Keratinocyte (primary cell): ENCODE data around the gene LATS2.

Experiments used
- EZH2 ChIP-seq: IDR thresholded peaks from one replicate; pipeline ENCODE4 v1.6.1; 2012; ENCODE audit warnings: inconsistent platforms, mild to moderate bottlenecking, low read length, moderate library complexity
- TF ChIP-seq, protein P1 (sequence below), 3 experiments: IDR thresholded peaks in 1 of 3; conservative IDR thresholded peaks in 1 of 3; optimal IDR thresholded peaks in 1 of 3; 2 replicates in 2 of 3; 3 replicates in 1 of 3; pipeline versions ENCODE3 to v1.5.1; 2011; ENCODE audit warnings: low read length in 3 of 3, mild to moderate bottlenecking in 3 of 3, moderate library complexity in 2 of 3, control low read depth in 1 of 3, inconsistent platforms in 1 of 3; ENCODE audit not compliant: insufficient read depth in 2 of 3; ENCODE audit errors: extremely low read depth in 1 of 3

DNA sequence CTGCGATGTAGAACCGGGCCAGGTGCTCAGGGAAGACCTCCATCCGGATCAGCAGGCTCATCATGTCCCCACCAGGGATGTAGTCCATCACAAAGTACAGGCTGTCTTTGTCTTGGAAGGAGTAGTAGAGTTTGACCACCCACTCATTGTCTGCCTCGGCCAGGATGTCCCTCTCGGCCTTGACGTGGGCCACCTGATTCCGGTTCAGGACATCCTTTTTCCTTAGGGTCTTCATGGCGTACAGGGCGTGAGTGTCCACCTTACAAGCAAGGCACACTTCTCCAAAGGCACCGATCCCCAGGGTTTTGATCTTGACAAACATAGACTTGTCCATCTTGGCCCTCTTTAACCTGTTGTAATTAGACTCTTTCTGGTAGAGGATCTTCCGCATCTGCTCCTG lies 78.0 kb downstream of the LATS2 start:
- TF ChIP-seq, protein P1, sequence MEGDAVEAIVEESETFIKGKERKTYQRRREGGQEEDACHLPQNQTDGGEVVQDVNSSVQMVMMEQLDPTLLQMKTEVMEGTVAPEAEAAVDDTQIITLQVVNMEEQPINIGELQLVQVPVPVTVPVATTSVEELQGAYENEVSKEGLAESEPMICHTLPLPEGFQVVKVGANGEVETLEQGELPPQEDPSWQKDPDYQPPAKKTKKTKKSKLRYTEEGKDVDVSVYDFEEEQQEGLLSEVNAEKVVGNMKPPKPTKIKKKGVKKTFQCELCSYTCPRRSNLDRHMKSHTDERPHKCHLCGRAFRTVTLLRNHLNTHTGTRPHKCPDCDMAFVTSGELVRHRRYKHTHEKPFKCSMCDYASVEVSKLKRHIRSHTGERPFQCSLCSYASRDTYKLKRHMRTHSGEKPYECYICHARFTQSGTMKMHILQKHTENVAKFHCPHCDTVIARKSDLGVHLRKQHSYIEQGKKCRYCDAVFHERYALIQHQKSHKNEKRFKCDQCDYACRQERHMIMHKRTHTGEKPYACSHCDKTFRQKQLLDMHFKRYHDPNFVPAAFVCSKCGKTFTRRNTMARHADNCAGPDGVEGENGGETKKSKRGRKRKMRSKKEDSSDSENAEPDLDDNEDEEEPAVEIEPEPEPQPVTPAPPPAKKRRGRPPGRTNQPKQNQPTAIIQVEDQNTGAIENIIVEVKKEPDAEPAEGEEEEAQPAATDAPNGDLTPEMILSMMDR (optimal IDR thresholded peaks at IDR 0.05 in 1 of 3, IDR thresholded peaks at IDR 0.05 in 1 of 3, conservative IDR thresholded peaks at IDR 0.05 in 1 of 3; ENCODE audit: extremely low read depth in 1 of 3, insufficient read depth in 2 of 3, low read length in 3 of 3), result no peak
- TF ChIP-seq EZH2, result no peak
